Trophoblast cell (in vitro differentiated cells and primary cell): ENCODE data around the gene PTPRN2.
A peak's percentile ranks its signal among the peaks of the same experiment; 100 is the strongest.

ENCODE experiments used
- DNase-seq, 2 donors: peaks; one replicate each; pipeline ENCODE4 v3.0.0-alpha.2; 2016
- H2AFZ ChIP-seq: 2 replicates; pipeline ENCODE4 v1.6.1; 2013; ENCODE audit warnings: low read length, moderate library complexity, mild to moderate bottlenecking; ENCODE audit not compliant: insufficient read depth, poor library complexity
- H2AK5ac ChIP-seq: 2 replicates; pipeline ENCODE4 v1.6.1; 2013; ENCODE audit warnings: mild to moderate bottlenecking, low read length
- H2BK120ac ChIP-seq: 2 replicates; pipeline ENCODE4 v1.6.1; 2013; ENCODE audit warnings: low read length, mild to moderate bottlenecking, moderate library complexity; ENCODE audit not compliant: insufficient read depth, poor library complexity
- H2BK12ac ChIP-seq: 2 replicates; pipeline ENCODE4 v1.6.1; 2013; ENCODE audit warnings: mild to moderate bottlenecking, low read length, moderate library complexity
- H2BK5ac ChIP-seq: 2 replicates; pipeline ENCODE4 v1.6.1; 2013; ENCODE audit warnings: low read length, low read depth, moderate library complexity, mild to moderate bottlenecking; ENCODE audit not compliant: poor library complexity
- H3K14ac ChIP-seq: 2 replicates; pipeline ENCODE4 v1.6.1; 2013; ENCODE audit warnings: mild to moderate bottlenecking, low read length
- H3K18ac ChIP-seq: 2 replicates; pipeline ENCODE4 v1.6.1; 2013; ENCODE audit warnings: mild to moderate bottlenecking, low read length
- H3K23ac ChIP-seq: 2 replicates; pipeline ENCODE4 v1.6.1; 2013; ENCODE audit warnings: low read length
- H3K27ac ChIP-seq: 2 replicates; pipeline ENCODE4 v1.5.1; 2013; ENCODE audit warnings: low read depth, mild to moderate bottlenecking, inconsistent platforms, low read length, moderate library complexity
- H3K27me3 ChIP-seq: 2 replicates; pipeline ENCODE4 v1.6.1; 2013; ENCODE audit warnings: inconsistent platforms, mild to moderate bottlenecking, low read length, moderate library complexity; ENCODE audit not compliant: insufficient read depth
- H3K36me3 ChIP-seq, 2 experiments: 1 replicate in 1 of 2; 2 replicates in 1 of 2; pipeline ENCODE4 v1.6.1; 2013; ENCODE audit warnings: low read length in 2 of 2, mild to moderate bottlenecking in 2 of 2, moderate library complexity in 1 of 2; ENCODE audit not compliant: insufficient read depth in 2 of 2, control insufficient read depth in 1 of 2
- H3K4ac ChIP-seq: 2 replicates; pipeline ENCODE4 v1.6.1; 2013; ENCODE audit warnings: low read depth, mild to moderate bottlenecking, low read length, moderate library complexity
- H3K4me1 ChIP-seq, 2 experiments: 1 replicate in 1 of 2; 2 replicates in 1 of 2; pipeline ENCODE4 v1.6.1; 2013; ENCODE audit warnings: low read length in 2 of 2, mild to moderate bottlenecking in 2 of 2, moderate library complexity in 1 of 2; ENCODE audit not compliant: insufficient read depth in 2 of 2, control insufficient read depth in 1 of 2
- H3K4me2 ChIP-seq: 2 replicates; pipeline ENCODE4 v1.6.1; 2013; ENCODE audit warnings: inconsistent platforms, mild to moderate bottlenecking, low read length, moderate library complexity
- H3K4me3 ChIP-seq: 2 replicates; pipeline ENCODE4 v1.5.1; 2013; ENCODE audit warnings: mild to moderate bottlenecking, low read depth, low read length, inconsistent platforms
- H3K79me1 ChIP-seq: one replicate; pipeline ENCODE4 v1.6.1; 2013; ENCODE audit warnings: low read length
- H3K79me2 ChIP-seq: 2 replicates; pipeline ENCODE4 v1.6.1; 2013; ENCODE audit warnings: low read length, mild to moderate bottlenecking; ENCODE audit not compliant: control insufficient read depth, insufficient read depth, poor library complexity
- H3K9ac ChIP-seq: 2 replicates; pipeline ENCODE4 v1.6.1; 2013; ENCODE audit warnings: mild to moderate bottlenecking, low read length
- H3K9me3 ChIP-seq: 2 replicates; pipeline ENCODE4 v1.6.1; 2013; ENCODE audit warnings: low read depth, mild to moderate bottlenecking, control low read depth, inconsistent platforms, low read length; ENCODE audit not compliant: insufficient read depth
- H4K12ac ChIP-seq: 2 replicates; pipeline ENCODE4 v1.6.1; 2013; ENCODE audit warnings: low read depth, mild to moderate bottlenecking, low read length, moderate library complexity
- H4K8ac ChIP-seq: 2 replicates; pipeline ENCODE4 v1.6.1; 2013; ENCODE audit warnings: low read depth, mild to moderate bottlenecking, low read length, moderate library complexity
- H4K91ac ChIP-seq: one replicate; pipeline ENCODE4 v1.6.1; 2013; ENCODE audit warnings: low read depth, mild to moderate bottlenecking, low read length, moderate library complexity
- WGBS: extraction: QIAGEN DNeasy Blood & Tissue Kit; methylation state at CpG from one replicate; pipeline ENCODE4 v1.1.7; 2013; ENCODE audit warnings: missing lambda C conversion rate; ENCODE audit not compliant: insufficient read length, insufficient coverage; ENCODE audit errors: extremely low coverage; 5-methylcytosine and 5-hydroxymethylcytosine counted together

PTPRN2 gene

GRCh38 chr7:157514306-157514705 is 1073.3 kb downstream of the PTPRN2 start:
- Histone ChIP-seq H3K18ac (no peak overlapping the region), H3K4ac (no peak overlapping the region), H4K8ac (no peak overlapping the region), H3K9me3 (no peaks in the 10 kb centered on the region), H2AFZ (no peak overlapping the region), H3K9ac (no peak overlapping the region), H3K4me3 (no peak overlapping the region), H4K91ac (no peak overlapping the region), H3K4me2 (no peak overlapping the region), H3K4me1 (no peaks in the 10 kb centered on the region), H3K23ac (no peak overlapping the region), H3K79me1 (no peaks in the 10 kb centered on the region), H2AK5ac (no peak overlapping the region), H2BK120ac (no peak overlapping the region), H3K14ac (no peak overlapping the region), H2BK5ac (no peak overlapping the region), H4K12ac (no peak overlapping the region), H3K27me3 (no peaks in the 10 kb centered on the region), H2BK12ac (no peak overlapping the region), H3K36me3 (no peaks in the 10 kb centered on the region), H3K79me2 (no peaks in the 10 kb centered on the region), H3K27ac (no peak overlapping the region)
- no peak for DNase-seq
- WGBS = no CpG with 5 or more reads among the region's 11 CpGs

DNA sequence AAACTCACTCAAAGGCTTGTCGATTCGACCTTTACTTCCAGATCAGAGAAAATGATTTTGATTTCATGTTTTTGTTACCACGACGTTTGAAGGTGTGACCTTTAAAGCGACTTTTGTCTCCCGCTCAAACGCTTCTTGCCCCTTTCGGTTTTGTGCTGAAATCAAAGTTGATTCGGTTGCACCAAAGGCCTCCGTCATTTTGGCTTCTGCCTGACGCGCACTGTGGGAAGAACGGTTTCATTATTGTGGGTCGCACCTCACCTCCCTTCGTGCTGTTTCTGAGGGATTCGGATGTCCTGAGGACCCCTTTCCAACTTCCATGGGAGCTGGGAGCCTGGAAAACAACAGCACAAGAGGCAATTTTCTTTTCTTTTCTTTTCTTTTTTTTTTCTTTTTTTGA is 1073.9 kb downstream of the PTPRN2 start:
- Histone ChIP-seq H3K79me1 (no peaks in the 10 kb centered on the region), H3K27me3 (no peaks in the 10 kb centered on the region), H2BK120ac (no peak overlapping the region), H3K4me2 (no peak overlapping the region), H3K4me1 (no peaks in the 10 kb centered on the region), H3K4me3 (no peak overlapping the region), H3K14ac (no peak overlapping the region), H4K91ac (no peak overlapping the region), H3K4ac (no peak overlapping the region), H3K27ac (no peak overlapping the region), H2AFZ (no peak overlapping the region), H2BK12ac (no peak overlapping the region), H3K9me3 (peaks cover 2% of the 10 kb centered on the region), H3K9ac (no peak overlapping the region), H3K36me3 (no peaks in the 10 kb centered on the region), H2AK5ac (no peak overlapping the region), H3K23ac (no peak overlapping the region), H4K8ac (no peak overlapping the region), H2BK5ac (no peak overlapping the region), H3K18ac (no peak overlapping the region), H3K79me2 (no peaks in the 10 kb centered on the region), H4K12ac (no peak overlapping the region)
- no peak for DNase-seq
- no CpG with 5 or more reads among the region's 16 CpGs for WGBS

- Histone ChIP-seq H2AFZ (no peak overlapping the region), H3K36me3 (no peaks in the 10 kb centered on the region), H2AK5ac (no peak overlapping the region), H3K4me3 (no peak overlapping the region), H3K18ac (no peak overlapping the region), H3K14ac (no peak overlapping the region), H2BK12ac (no peak overlapping the region), H3K4ac (no peak overlapping the region), H4K12ac (no peak overlapping the region), H3K4me1 (no peaks in the 10 kb centered on the region), H3K4me2 (no peak overlapping the region), H3K79me1 (no peaks in the 10 kb centered on the region), H3K23ac (no peak overlapping the region), H3K79me2 (no peaks in the 10 kb centered on the region), H3K27me3 (no peaks in the 10 kb centered on the region), H4K8ac (no peak overlapping the region), H2BK120ac (no peak overlapping the region), H2BK5ac (no peak overlapping the region), H3K9me3 (peaks cover 6% of the 10 kb centered on the region), H3K9ac (no peak overlapping the region), H3K27ac (no peak overlapping the region), H4K91ac (no peak overlapping the region)
- peak in 1 of 2 donors; percentile 7 for DNase-seq
- WGBS = no CpG with 5 or more reads among the region's 18 CpGs
These were observed 1074.4 kb downstream of the PTPRN2 start for GRCh38 chr7:157513162-157513621.

- H4K12ac ChIP-seq = no peak overlapping the region
- no peaks in the 10 kb centered on the region for H3K4me1 ChIP-seq
- no peak overlapping the region for H2BK120ac ChIP-seq
- no peak overlapping the region for H3K23ac ChIP-seq
- H3K4me3 ChIP-seq = no peak overlapping the region
- peaks cover 14% of the 10 kb centered on the region for H3K9me3 ChIP-seq
- H3K27me3 ChIP-seq = no peaks in the 10 kb centered on the region
- H2AFZ ChIP-seq = no peak overlapping the region
- no peaks in the 10 kb centered on the region for H3K79me1 ChIP-seq
- H3K4ac ChIP-seq = no peak overlapping the region
- no peak for DNase-seq
- no peak overlapping the region for H3K27ac ChIP-seq
- no peak overlapping the region for H3K4me2 ChIP-seq
- no peak overlapping the region for H3K18ac ChIP-seq
- H3K36me3 ChIP-seq = no peaks in the 10 kb centered on the region
- H4K91ac ChIP-seq = no peak overlapping the region
- H2AK5ac ChIP-seq = no peak overlapping the region
- no peak overlapping the region for H4K8ac ChIP-seq
- no peak overlapping the region for H2BK5ac ChIP-seq
- H2BK12ac ChIP-seq = no peak overlapping the region
- H3K14ac ChIP-seq = no peak overlapping the region
- H3K9ac ChIP-seq = no peak overlapping the region
- H3K79me2 ChIP-seq = no peaks in the 10 kb centered on the region
- WGBS = 100% methylated on average over 1 of the region's 2 CpGs
These were observed 1078.4 kb downstream of the PTPRN2 start for GRCh38 chr7:157509226-157509625.
